SK-N-SH (cell line): ENCODE results near the gene VDAC1. TPM values are rescaled to one million over a fixed set of nuclear protein-coding genes. Genes with fewer than 3 reads are reported as not detected.

Experiments
- CTCF ChIA-PET: fragments of 300-600, 350-600 bp; formaldehyde crosslinking; extraction: SDS; loops from one replicate; lab custom pipeline; 2021; lab: Yijun Ruan, JAX
- POLR2A ChIA-PET: fragments of 350-600 bp; sonication (Branson Sonifier 250); formaldehyde crosslinking; extraction: SDS; loops from one replicate; lab custom pipeline; 2020; ENCODE audit warnings: antibody characterized with exemption, inconsistent platforms; lab: Yijun Ruan, JAX
- DNase-seq: peaks from one replicate; pipeline ENCODE4 v3.0.0; 2012
- H2AFZ ChIP-seq: fragments of 200-600 bp; sonication (generic); 2 replicates; pipeline ENCODE4 v1.8.1; 2016; ENCODE audit warnings: antibody characterized with exemption, mild to moderate bottlenecking, low read depth
- H3F3A ChIP-seq: fragments of 200-600 bp; sonication (generic); replicated peaks from 2 replicates; pipeline ENCODE3; 2016; ENCODE audit warnings: antibody characterized with exemption, mild to moderate bottlenecking; ENCODE audit not compliant: insufficient read depth
- H3K27ac ChIP-seq, 2 experiments: fragments of 200-500 bp in 1 of 2; fragments of 200-600 bp in 1 of 2; sonication (Bioruptor generic) in 1 of 2; sonication (generic), shearing (Covaris generic) in 1 of 2; 2 replicates each; pipeline versions ENCODE4 v1.5.1 to v1.6.1; 2014 to 2016; ENCODE audit warnings: low read depth in 2 of 2, inconsistent platforms in 1 of 2, low read length in 1 of 2, mild to moderate bottlenecking in 1 of 2, mixed read lengths in 1 of 2
- H3K27me3 ChIP-seq: fragments of 200-600 bp; sonication (generic), shearing (Covaris generic); 2 replicates; pipeline ENCODE4 v1.6.1; 2016; ENCODE audit warnings: mixed run types; ENCODE audit not compliant: insufficient read depth
- H3K36me3 ChIP-seq, 2 experiments: fragments of 200-500 bp in 1 of 2; fragments of 200-600 bp in 1 of 2; sonication (Bioruptor generic) in 1 of 2; sonication (generic) in 1 of 2; replicated peaks in 1 of 2; 2 replicates each; pipeline versions ENCODE3 to v1.5.1; 2014 to 2016; ENCODE audit warnings: low read length in 1 of 2, mild to moderate bottlenecking in 1 of 2; ENCODE audit not compliant: insufficient read depth in 2 of 2, control insufficient read depth in 1 of 2
- H3K4me1 ChIP-seq, 2 experiments: fragments of 200-500 bp in 1 of 2; fragments of 200-600 bp in 1 of 2; sonication (Bioruptor generic) in 1 of 2; sonication (generic), shearing (Covaris generic) in 1 of 2; 2 replicates each; pipeline versions ENCODE4 v1.5.1 to v1.6.1; 2014 to 2016; ENCODE audit warnings: low read depth in 1 of 2, low read length in 1 of 2, mixed run types in 1 of 2; ENCODE audit not compliant: insufficient read depth in 2 of 2, control insufficient read depth in 1 of 2
- H3K4me2 ChIP-seq: fragments of 200-600 bp; sonication (generic), shearing (Covaris generic); 2 replicates; pipeline ENCODE4 v1.6.1; 2017; ENCODE audit warnings: mixed run types
- H3K4me3 ChIP-seq, 2 experiments: fragments of 200-500 bp in 1 of 2; fragments of 200-600 bp in 1 of 2; sonication (Bioruptor generic) in 1 of 2; sonication (generic), shearing (Covaris generic) in 1 of 2; 2 replicates each; pipeline versions ENCODE4 v1.5.1 to v1.8.1; 2014 to 2016; ENCODE audit warnings: low read depth in 2 of 2, inconsistent platforms in 1 of 2, low read length in 1 of 2, mild to moderate bottlenecking in 1 of 2, mixed read lengths in 1 of 2, moderate library complexity in 1 of 2
- H3K79me2 ChIP-seq: fragments of 200-600 bp; sonication (generic); 2 replicates; pipeline ENCODE4 v1.8.1; 2017; ENCODE audit warnings: mild to moderate bottlenecking; ENCODE audit not compliant: insufficient read depth
- H3K9ac ChIP-seq: fragments of 200-600 bp; sonication (generic); 2 replicates; pipeline ENCODE4 v1.6.1; 2017; ENCODE audit warnings: mixed run types
- H3K9me2 ChIP-seq: fragments of 200-600 bp; sonication (generic); 2 replicates; pipeline ENCODE4 v1.6.1; 2017; ENCODE audit warnings: mixed run types
- H3K9me3 ChIP-seq: fragments of 200-600 bp; sonication (generic); 2 replicates; pipeline ENCODE4 v1.6.1; 2017; ENCODE audit warnings: mixed run types, mild to moderate bottlenecking, moderate library complexity
- H4K20me1 ChIP-seq: fragments of 200-600 bp; sonication (generic); 2 replicates; pipeline ENCODE4 v1.6.1; 2017; ENCODE audit warnings: mild to moderate bottlenecking, mixed run types; ENCODE audit not compliant: insufficient read depth
- EZH2phosphoT487 ChIP-seq: fragments of 200-600 bp; sonication (generic); IDR thresholded peaks from 2 replicates; pipeline ENCODE4 v1.6.1; 2017; ENCODE audit warnings: low read depth, mixed run types, mild to moderate bottlenecking, antibody characterized with exemption, moderate library complexity, borderline replicate concordance
- FOXJ3 ChIP-seq: sonication (generic); formaldehyde crosslinking; IDR thresholded peaks from 2 replicates; pipeline ENCODE4 v1.5.1; 2020; ENCODE audit warnings: mild to moderate bottlenecking, missing genetic modification reagents
- MEF2A ChIP-seq: IDR thresholded peaks from 2 replicates; pipeline ENCODE4 v1.4.0; 2012; ENCODE audit warnings: low read depth, borderline replicate concordance
- RAD21 ChIP-seq: IDR thresholded peaks from 2 replicates; pipeline ENCODE4 v1.6.1; 2012; ENCODE audit warnings: mild to moderate bottlenecking, low read length
- SIN3A ChIP-seq: IDR thresholded peaks from 2 replicates; pipeline ENCODE4 v1.6.1; 2012; ENCODE audit warnings: low read depth, mild to moderate bottlenecking, low read length, moderate library complexity, borderline replicate concordance
- TCF12 ChIP-seq: IDR thresholded peaks from 2 replicates; pipeline ENCODE4 v1.4.0; 2012
- ZBTB33 ChIP-seq: IDR thresholded peaks from 2 replicates; pipeline ENCODE4 v1.4.0; 2012; ENCODE audit warnings: low read depth, borderline replicate concordance
- WGBS: methylation state at CpG from one replicate; pipeline ENCODE4 v1.1.6; 2017; ENCODE audit warnings: low lambda C conversion rate; 5-methylcytosine and 5-hydroxymethylcytosine counted together
- polyA plus RNA-seq, 3 experiments: library from polyadenylated mRNA; depleted of rRNA; stranded (reverse); fragments of >200 nt; gene quantifications; 2 replicates each; pipeline ENCODE4 v1.2.3, GENCODE V29; 2012
- TF ChIP-seq, protein P1 (sequence below): IDR thresholded peaks from 2 replicates; pipeline ENCODE4; 2012
- TF ChIP-seq, protein P2 (sequence below): fragments of 150-350 bp; IDR thresholded peaks from 2 replicates; pipeline ENCODE4 v1.6.1; 2016; ENCODE audit warnings: mild to moderate bottlenecking, low read depth, low read length

Gene VDAC1
- polyA plus RNA-seq, 1 of the 3 experiments (the other 2 are of a cell fraction) = 166 TPM

GRCh38 chr5:133985540-133986180, 19.1 kb downstream of the VDAC1 start:
- no peak overlapping the region for H3K4me3 ChIP-seq
- POLR2A ChIA-PET = no interaction called here
- no peaks in the 10 kb centered on the region for H3K4me1 ChIP-seq
- H3K9me2 ChIP-seq = no peaks in the 10 kb centered on the region
- H3K9ac ChIP-seq = no peak overlapping the region
- H3K79me2 ChIP-seq = peaks cover 92% of the 10 kb centered on the region
- no peak for TF ChIP-seq ZBTB33
- TF ChIP-seq, protein P1, sequence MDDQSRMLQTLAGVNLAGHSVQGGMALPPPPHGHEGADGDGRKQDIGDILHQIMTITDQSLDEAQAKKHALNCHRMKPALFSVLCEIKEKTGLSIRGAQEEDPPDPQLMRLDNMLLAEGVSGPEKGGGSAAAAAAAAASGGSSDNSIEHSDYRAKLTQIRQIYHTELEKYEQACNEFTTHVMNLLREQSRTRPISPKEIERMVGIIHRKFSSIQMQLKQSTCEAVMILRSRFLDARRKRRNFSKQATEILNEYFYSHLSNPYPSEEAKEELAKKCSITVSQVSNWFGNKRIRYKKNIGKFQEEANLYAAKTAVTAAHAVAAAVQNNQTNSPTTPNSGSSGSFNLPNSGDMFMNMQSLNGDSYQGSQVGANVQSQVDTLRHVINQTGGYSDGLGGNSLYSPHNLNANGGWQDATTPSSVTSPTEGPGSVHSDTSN = peak; percentile 24; the same call in 1 of the 2 replicates
- TF ChIP-seq, all 33 proteins: peak for 1
- no peak for DNase-seq
- Histone ChIP-seq H4K20me1 (peaks cover 32% of the 10 kb centered on the region), H3K9me3 (no peaks in the 10 kb centered on the region), H3K4me2 (no peak overlapping the region), H2AFZ (no peak overlapping the region), H3F3A (peaks cover 6% of the 10 kb centered on the region), H3K27me3 (no peaks in the 10 kb centered on the region), H3K36me3 (peaks cover 38 to 72% of the 10 kb centered on the region in 2 experiments), H3K27ac (no peak overlapping the region)
- CTCF ChIA-PET = interaction anchor here (0.9 to 1.3 kb wide), 3 partner anchors 9 to 11 kb away, joined by 3 to 6 read pairs (median 4); no protein-coding TSS in a partner anchor
- 98% methylated on average over 3 of the region's 3 CpGs for WGBS

DNA sequence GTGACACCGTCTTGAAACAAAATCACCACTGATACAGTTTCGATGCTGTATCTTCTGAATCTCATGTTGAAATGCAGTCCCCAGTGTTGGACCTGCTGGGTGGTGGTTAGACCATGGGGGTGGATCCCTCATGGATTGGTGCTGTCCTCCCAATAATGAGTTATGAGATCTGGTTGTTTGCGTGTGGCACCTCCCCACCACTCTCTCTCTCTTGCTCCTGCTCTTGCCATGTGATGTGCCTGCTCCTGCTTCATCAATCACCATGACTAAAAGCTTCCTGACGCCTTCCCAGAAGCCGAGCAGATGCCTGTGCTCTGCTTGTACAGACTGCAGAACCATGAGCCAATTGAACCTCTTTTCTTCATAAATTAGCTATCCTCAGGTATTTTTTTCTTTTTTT, 21.1 kb downstream of the VDAC1 start:
- Histone ChIP-seq H2AFZ (no peak overlapping the region), H3K9me3 (no peaks in the 10 kb centered on the region), H3K4me2 (no peak overlapping the region), H3K79me2 (peaks cover 84% of the 10 kb centered on the region), H3K4me3 (no peak overlapping the region), H4K20me1 (0 out of 2 replicates have a peak, but pooled peaks cover 15% of the 10 kb centered on the region), H3K4me1 (peaks cover 0 to 2% of the 10 kb centered on the region in 2 experiments; a peak in 1 of 4 replicates), H3K9me2 (no peaks in the 10 kb centered on the region), H3K9ac (no peak overlapping the region), H3F3A (peaks cover 15% of the 10 kb centered on the region), H3K36me3 (peaks cover 34 to 57% of the 10 kb centered on the region in 2 experiments), H3K27me3 (no peaks in the 10 kb centered on the region), H3K27ac (no peak overlapping the region)
- CTCF ChIA-PET = interaction anchor here (0.6 to 6.0 kb wide), 2 partner anchors 11 to 1164 kb away, joined by 3 to 62 read pairs; no protein-coding TSS in a partner anchor
- 89% methylated on average over 5 of the region's 5 CpGs for WGBS
- TF ChIP-seq EZH2phosphoT487 (no peak), MEF2A (no peak), RAD21 (no peak), TCF12 (no peak), SIN3A (no peak), FOXJ3 (no peak)
- TF ChIP-seq, protein P2, sequence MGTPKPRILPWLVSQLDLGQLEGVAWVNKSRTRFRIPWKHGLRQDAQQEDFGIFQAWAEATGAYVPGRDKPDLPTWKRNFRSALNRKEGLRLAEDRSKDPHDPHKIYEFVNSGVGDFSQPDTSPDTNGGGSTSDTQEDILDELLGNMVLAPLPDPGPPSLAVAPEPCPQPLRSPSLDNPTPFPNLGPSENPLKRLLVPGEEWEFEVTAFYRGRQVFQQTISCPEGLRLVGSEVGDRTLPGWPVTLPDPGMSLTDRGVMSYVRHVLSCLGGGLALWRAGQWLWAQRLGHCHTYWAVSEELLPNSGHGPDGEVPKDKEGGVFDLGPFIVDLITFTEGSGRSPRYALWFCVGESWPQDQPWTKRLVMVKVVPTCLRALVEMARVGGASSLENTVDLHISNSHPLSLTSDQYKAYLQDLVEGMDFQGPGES = no peak
- DNase-seq = no peak
- POLR2A ChIA-PET = no interaction called here
